ENCODE data around the gene PPP1R12C. TPM values are rescaled to one million over a fixed set of nuclear protein-coding genes. Genes with fewer than 3 reads are reported as not detected.
A peak's percentile ranks its signal among the peaks of the same experiment; 100 is the strongest.

PPP1R12C gene
- total RNA-seq, 1 experiment from 2014 or later, result 110 TPM

- H3K79me2 ChIP-seq (ENCODE audit: low read depth), result peaks cover 53% of the 10 kb centered on the region
- CTCF ChIA-PET, result no interaction called here
- BruUV-seq (replicated peaks), result TSS peak; percentile 55
Observed at GRCh38 chr19:55116232-55116858, 1.1 kb downstream of the PPP1R12C start.

GRCh38 chr19:55115446-55116065 is 1.9 kb downstream of the PPP1R12C start:
- peaks cover 12% of the 10 kb centered on the region; the same call in 1 of the 2 replicates for H3F3A ChIP-seq (ENCODE audit: insufficient read depth, low read depth)
- peak overlapping the region; percentile 100 for H3K4me2 ChIP-seq
- no TSS peak for BruUV-seq (replicated peaks)
- no peak overlapping the region for H2AFZ ChIP-seq
- no peak overlapping the region for H3K27ac ChIP-seq
- no peak for DNase-seq
- peaks cover 22% of the 10 kb centered on the region for H3K4me1 ChIP-seq (replicated peaks; ENCODE audit: insufficient read depth)
- peaks cover 57% of the 10 kb centered on the region for H3K79me2 ChIP-seq (ENCODE audit: low read depth)
- CTCF ChIA-PET, result no interaction called here
- H3K27me3 ChIP-seq (ENCODE audit: insufficient read depth, low read depth), result no peaks in the 10 kb centered on the region
- POLR2A ChIA-PET (ENCODE audit: unreplicated experiment), result no interaction called here
- H3K9me2 ChIP-seq (ENCODE audit: insufficient read depth), result no peaks in the 10 kb centered on the region
- H3K9me3 ChIP-seq (ENCODE audit: insufficient read depth, low read depth), result no peaks in the 10 kb centered on the region
- intact Hi-C loops (cut with micrococcal nuclease; ENCODE audit: unreplicated experiment), result loop anchor here (2.0 kb wide), 2 partner anchors 47 to 51 kb away; partner anchors contain the start of gene DNAAF3
- H3K36me3 ChIP-seq (ENCODE audit: low read depth), result no peaks in the 10 kb centered on the region; the same call in 1 of the 2 replicates
- H3K4me3 ChIP-seq, result peak overlapping the region; percentile 99; the same call in 1 of the 2 replicates
- peaks cover 47% of the 10 kb centered on the region for H4K20me1 ChIP-seq (ENCODE audit: insufficient read depth)
- TF ChIP-seq CTCF (conservative IDR thresholded peaks at IDR 0.05) (no peak), EZH2 (IDR thresholded peaks at IDR 0.05; ENCODE audit: low read depth) (no peak)

More at GRCh38 chr19:55116232-55116858, 1.1 kb downstream of the PPP1R12C start:
- H4K20me1 ChIP-seq (ENCODE audit: insufficient read depth), result peaks cover 47% of the 10 kb centered on the region
- intact Hi-C loops (cut with micrococcal nuclease; ENCODE audit: unreplicated experiment), result loop anchor here (2.0 kb wide), 2 partner anchors 48 to 50 kb away; partner anchors contain the start of gene DNAAF3
- peak overlapping the region; percentile 99 for H3K4me3 ChIP-seq
- peak overlapping the region; percentile 89 for H2AFZ ChIP-seq
- POLR2A ChIA-PET (ENCODE audit: unreplicated experiment), result no interaction called here
- H3K27me3 ChIP-seq (ENCODE audit: insufficient read depth, low read depth), result no peaks in the 10 kb centered on the region
- peaks cover 22% of the 10 kb centered on the region for H3K4me1 ChIP-seq (replicated peaks; ENCODE audit: insufficient read depth)
- H3K4me2 ChIP-seq, result peak overlapping the region; percentile 100
- H3K9me2 ChIP-seq (ENCODE audit: insufficient read depth), result no peaks in the 10 kb centered on the region
- no peak overlapping the region for H3K27ac ChIP-seq
- H3K9me3 ChIP-seq (ENCODE audit: insufficient read depth, low read depth), result no peaks in the 10 kb centered on the region
- H3K36me3 ChIP-seq (ENCODE audit: low read depth), result no peaks in the 10 kb centered on the region; the same call in 1 of the 2 replicates
- peaks cover 17% of the 10 kb centered on the region for H3F3A ChIP-seq (ENCODE audit: insufficient read depth, low read depth)
- TF ChIP-seq EZH2 (IDR thresholded peaks at IDR 0.05; ENCODE audit: low read depth) (no peak), CTCF (conservative IDR thresholded peaks at IDR 0.05) (no peak)
- DNase-seq, result peak in 1 of 2 experiments; percentile 29

GRCh38 chr19:55114566-55115145 is 2.8 kb downstream of the PPP1R12C start:
- POLR2A ChIA-PET (ENCODE audit: unreplicated experiment), result no interaction called here
- Histone ChIP-seq H3K4me2 (peak overlapping the region; percentile 100; the same call in 1 of the 2 replicates), H4K20me1 (ENCODE audit: insufficient read depth) (peaks cover 51% of the 10 kb centered on the region), H3K4me1 (replicated peaks; ENCODE audit: insufficient read depth) (peaks cover 22% of the 10 kb centered on the region), H3K36me3 (ENCODE audit: low read depth) (no peaks in the 10 kb centered on the region; the same call in 1 of the 2 replicates), H3F3A (ENCODE audit: insufficient read depth, low read depth) (peaks cover 12% of the 10 kb centered on the region; the same call in 1 of the 2 replicates), H3K9me3 (ENCODE audit: insufficient read depth, low read depth) (no peaks in the 10 kb centered on the region), H3K27me3 (ENCODE audit: insufficient read depth, low read depth) (no peaks in the 10 kb centered on the region), H2AFZ (no peak overlapping the region), H3K79me2 (ENCODE audit: low read depth) (peaks cover 57% of the 10 kb centered on the region), H3K27ac (no peak overlapping the region), H3K9me2 (ENCODE audit: insufficient read depth) (no peaks in the 10 kb centered on the region), H3K4me3 (no peak overlapping the region)
- CTCF ChIA-PET, result no interaction called here
- no TSS peak for BruUV-seq (replicated peaks)
- intact Hi-C loops (cut with micrococcal nuclease; ENCODE audit: unreplicated experiment), result no loop called here
- no peak for TF ChIP-seq EZH2 (IDR thresholded peaks at IDR 0.05; ENCODE audit: low read depth)
- no peak for TF ChIP-seq CTCF (conservative IDR thresholded peaks at IDR 0.05)
- no peak for DNase-seq

Measured in PC-9 (cell line).